Measurements from ENCODE around the gene DDX51. TPM values are rescaled to one million over a fixed set of nuclear protein-coding genes. Genes with fewer than 3 reads are reported as not detected.

The DDX51 gene
- total RNA-seq, 2 experiments from 2014 or later, result 58.0 to 59.3 TPM

DNA sequence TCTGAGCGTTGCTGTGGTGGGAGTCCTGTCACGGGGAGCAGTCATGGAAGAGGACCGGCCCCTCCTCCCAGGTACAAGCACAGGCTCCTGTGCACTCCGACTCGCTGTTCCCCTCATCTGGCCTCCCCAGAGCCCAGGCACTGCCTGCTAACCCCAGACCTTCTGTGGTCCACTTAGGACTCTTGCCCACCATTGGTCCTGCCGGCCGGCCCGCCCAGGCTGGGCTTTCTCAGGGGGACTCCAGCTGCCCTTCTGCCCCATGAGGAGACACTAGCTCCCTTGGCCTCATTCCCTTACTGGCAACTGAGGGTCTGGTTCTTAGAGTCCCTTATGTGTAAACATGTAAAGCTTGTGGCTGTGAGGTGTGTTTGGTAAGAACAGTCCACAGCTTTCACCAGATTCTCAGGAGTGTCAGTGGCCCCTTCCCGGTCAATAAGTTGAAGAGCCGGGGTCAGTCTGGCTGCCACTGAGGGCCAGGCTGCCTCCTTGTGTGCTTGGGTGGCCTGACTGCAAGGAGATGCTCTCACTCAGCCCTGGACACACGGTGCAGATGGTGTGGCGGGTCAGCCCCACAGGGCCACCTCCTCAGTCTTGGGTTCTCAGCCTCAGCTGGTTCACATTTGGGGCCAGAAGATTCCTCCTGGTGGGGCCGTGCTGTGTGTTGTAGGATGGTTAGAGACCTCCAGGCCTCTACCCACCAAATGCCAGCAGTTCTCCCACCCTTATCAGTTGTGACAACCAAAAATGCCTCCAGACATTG, 43.6 kb downstream of the DDX51 start:
- TF ChIP-seq CTCF (IDR thresholded peaks at IDR 0.05), result no peak
- Histone ChIP-seq H3K27ac (ENCODE audit: low read depth in 1 of 2, low read length in 2 of 2) (no peak overlapping the region), H3K27me3 (ENCODE audit: control insufficient read depth in 1 of 2, insufficient read depth in 2 of 2, low read length in 2 of 2) (no peaks in the 10 kb centered on the region), H3K9me3 (ENCODE audit: control insufficient read depth in 1 of 2, insufficient read depth in 1 of 2, low read length in 2 of 2) (peaks cover 3 to 8% of the 10 kb centered on the region in 2 experiments), H3K4me1 (ENCODE audit: insufficient read depth, low read length) (peaks cover 5% of the 10 kb centered on the region), H3K4me3 (ENCODE audit: low read length) (no peak overlapping the region), H3K36me3 (ENCODE audit: insufficient read depth, low read length) (peaks cover 7% of the 10 kb centered on the region)
- Mint-ChIP-seq H3K36me3 (ENCODE audit: low read depth) (peaks cover 39% of the 10 kb centered on the region), H3K4me1 (ENCODE audit: low read depth) (peaks cover 21% of the 10 kb centered on the region), H3K27me3 (no peaks in the 10 kb centered on the region), H3K27ac (no peak overlapping the region), H3K9me3 (peaks cover 7% of the 10 kb centered on the region), H3K4me3 (no peak overlapping the region)
- ATAC-seq (ENCODE audit: poor library complexity) (no peak), DNase-seq (no peak)
- intact Hi-C loops (cut with DNase I, micrococcal nuclease), result no loop called here
- ChIA-PET CTCF (interaction anchor here (1.2 kb wide), 1 partner anchor 20 kb away, joined by 3 read pairs; no protein-coding TSS in a partner anchor), POLR2A (no interaction called here)

- Mint-ChIP-seq H3K36me3 (ENCODE audit: low read depth) (peaks cover 36% of the 10 kb centered on the region), H3K4me3 (no peak overlapping the region), H3K27ac (no peak overlapping the region), H3K4me1 (ENCODE audit: low read depth) (peaks cover 23% of the 10 kb centered on the region), H3K9me3 (peaks cover 8% of the 10 kb centered on the region), H3K27me3 (no peaks in the 10 kb centered on the region)
- intact Hi-C loops (cut with DNase I, micrococcal nuclease), result no loop called here
- ATAC-seq (ENCODE audit: poor library complexity) (no peak), DNase-seq (no peak)
- no peak overlapping the region for H3K4me3 ChIP-seq (ENCODE audit: low read length)
- no peak overlapping the region for H3K27ac ChIP-seq (ENCODE audit: low read depth in 1 of 2, low read length in 2 of 2)
- TF ChIP-seq CTCF (IDR thresholded peaks at IDR 0.05), result no peak
- H3K4me1 ChIP-seq (ENCODE audit: insufficient read depth, low read length), result peaks cover 12% of the 10 kb centered on the region
- peaks cover 3 to 8% of the 10 kb centered on the region in 2 experiments for H3K9me3 ChIP-seq (ENCODE audit: control insufficient read depth in 1 of 2, insufficient read depth in 1 of 2, low read length in 2 of 2)
- ChIA-PET POLR2A (no interaction called here), CTCF (interaction anchor here (1.2 kb wide), 1 partner anchor 20 kb away, joined by 3 read pairs; no protein-coding TSS in a partner anchor)
- H3K27me3 ChIP-seq (ENCODE audit: control insufficient read depth in 1 of 2, insufficient read depth in 2 of 2, low read length in 2 of 2), result no peaks in the 10 kb centered on the region
- peaks cover 3% of the 10 kb centered on the region for H3K36me3 ChIP-seq (ENCODE audit: insufficient read depth, low read length)
Observed at GRCh38 chr12:132099739-132100138, 44.4 kb downstream of the DDX51 start.

DNA sequence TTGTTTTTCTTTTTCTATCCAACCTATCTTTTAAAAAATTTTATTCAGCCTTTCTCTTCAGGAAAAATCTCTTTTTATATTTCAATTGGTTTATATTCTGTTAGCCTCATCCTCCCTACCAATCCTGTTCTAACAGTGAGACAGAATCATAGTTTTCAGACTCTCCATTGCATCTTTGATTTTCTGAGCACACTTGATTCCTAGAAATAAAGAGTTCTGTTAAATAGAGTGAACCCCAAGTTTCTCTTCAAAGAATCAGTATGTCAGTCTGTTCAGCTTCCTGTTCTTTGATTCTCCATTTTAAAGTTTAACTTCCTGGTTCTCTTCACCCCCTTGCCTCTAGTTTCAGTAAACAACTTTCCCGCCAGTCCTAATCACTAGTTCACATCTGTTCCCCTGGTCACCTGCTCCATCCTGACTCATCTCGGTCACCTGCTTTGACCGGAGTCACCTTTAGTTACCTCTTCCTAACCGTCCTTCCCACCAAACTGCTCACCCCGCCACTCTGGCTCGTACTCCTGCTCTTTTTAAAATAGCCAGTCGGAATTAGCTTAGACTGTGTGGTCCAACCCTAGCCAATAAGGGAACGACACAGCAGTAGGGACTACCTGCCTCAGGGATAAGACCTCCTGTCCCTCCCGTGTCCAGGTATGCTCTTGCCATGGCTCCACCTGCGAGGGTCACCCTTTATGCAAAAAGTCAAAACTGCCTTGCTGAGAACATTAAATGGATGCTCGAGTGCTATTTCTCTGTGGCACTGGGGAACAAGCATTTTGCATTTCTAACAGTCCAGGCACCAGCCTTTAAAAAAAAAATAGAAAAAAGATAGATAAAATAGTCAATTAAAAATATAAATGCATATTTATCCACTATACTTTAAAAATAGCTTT, 48.4 kb downstream of the DDX51 start:
- peaks cover 12% of the 10 kb centered on the region for H3K4me1 ChIP-seq (ENCODE audit: insufficient read depth, low read length)
- TF ChIP-seq CTCF (IDR thresholded peaks at IDR 0.05), result no peak
- Mint-ChIP-seq H3K27ac (peak overlapping the region; percentile 95), H3K4me1 (ENCODE audit: low read depth) (peaks cover 23% of the 10 kb centered on the region), H3K9me3 (peaks cover 8% of the 10 kb centered on the region), H3K36me3 (ENCODE audit: low read depth) (peaks cover 40% of the 10 kb centered on the region), H3K27me3 (no peaks in the 10 kb centered on the region), H3K4me3 (no peak overlapping the region)
- DNase-seq (peak in 1 of 14 experiments; percentile 20), ATAC-seq (ENCODE audit: poor library complexity) (no peak)
- H3K4me3 ChIP-seq (ENCODE audit: low read length), result no peak overlapping the region
- H3K27ac ChIP-seq (ENCODE audit: low read depth in 1 of 2, low read length in 2 of 2), result peak overlapping the region; percentile 38 to 46
- H3K36me3 ChIP-seq (ENCODE audit: insufficient read depth, low read length), result peaks cover 8% of the 10 kb centered on the region
- ChIA-PET CTCF (no interaction called here), POLR2A (no interaction called here)
- no peaks in the 10 kb centered on the region for H3K27me3 ChIP-seq (ENCODE audit: control insufficient read depth in 1 of 2, insufficient read depth in 2 of 2, low read length in 2 of 2)
- intact Hi-C loops (cut with DNase I, micrococcal nuclease), result no loop called here
- H3K9me3 ChIP-seq (ENCODE audit: control insufficient read depth in 1 of 2, insufficient read depth in 1 of 2, low read length in 2 of 2), result peaks cover 3 to 8% of the 10 kb centered on the region in 2 experiments
